Measurements from ENCODE around the gene NDEL1. TPM values are rescaled to one million over a fixed set of nuclear protein-coding genes. Genes with fewer than 3 reads are reported as not detected.

The NDEL1 gene
- total and polyA plus RNA-seq, 3 donors from 2014 or later = 51.2 to 85.4 (median 73.1) TPM

DNA sequence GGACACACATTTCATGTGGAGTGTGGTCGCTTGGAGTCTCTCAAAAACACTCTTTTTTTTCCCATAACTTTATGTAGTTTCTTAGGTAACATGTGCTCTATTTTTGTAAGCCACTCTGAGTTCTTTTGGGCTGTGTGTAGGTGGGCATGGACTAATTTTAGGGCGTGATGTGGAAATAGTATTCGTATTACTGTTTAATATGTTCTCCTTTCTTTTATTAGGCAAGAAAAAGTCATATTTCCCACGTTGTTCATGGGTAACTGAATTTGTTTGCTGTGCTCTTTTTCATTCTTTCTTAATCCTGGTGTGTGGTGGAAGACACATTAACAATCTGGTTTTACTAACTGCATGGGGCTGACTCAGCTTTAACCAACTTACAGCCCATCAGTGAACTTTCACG is 27.4 kb downstream of the NDEL1 start:
- DNase-seq = no peak
- Histone ChIP-seq H3K4me1 (peaks cover 21% of the 10 kb centered on the region), H3K36me3 (ENCODE audit: low read depth, missing control alignments) (no peaks in the 10 kb centered on the region), H3K4me3 (no peak overlapping the region), H3K27ac (no peak overlapping the region), H3K9me3 (no peaks in the 10 kb centered on the region), H3K27me3 (no peaks in the 10 kb centered on the region)
- 67 to 82% methylated on average over 5 of the region's 5 CpGs for WGBS, 2 donors
- intact Hi-C loops (cut with DNase I; ENCODE audit: low total_unique reads) = no loop called here
- no peak for TF ChIP-seq POLR2A (IDR thresholded peaks at IDR 0.05)
- TF ChIP-seq, protein P1, sequence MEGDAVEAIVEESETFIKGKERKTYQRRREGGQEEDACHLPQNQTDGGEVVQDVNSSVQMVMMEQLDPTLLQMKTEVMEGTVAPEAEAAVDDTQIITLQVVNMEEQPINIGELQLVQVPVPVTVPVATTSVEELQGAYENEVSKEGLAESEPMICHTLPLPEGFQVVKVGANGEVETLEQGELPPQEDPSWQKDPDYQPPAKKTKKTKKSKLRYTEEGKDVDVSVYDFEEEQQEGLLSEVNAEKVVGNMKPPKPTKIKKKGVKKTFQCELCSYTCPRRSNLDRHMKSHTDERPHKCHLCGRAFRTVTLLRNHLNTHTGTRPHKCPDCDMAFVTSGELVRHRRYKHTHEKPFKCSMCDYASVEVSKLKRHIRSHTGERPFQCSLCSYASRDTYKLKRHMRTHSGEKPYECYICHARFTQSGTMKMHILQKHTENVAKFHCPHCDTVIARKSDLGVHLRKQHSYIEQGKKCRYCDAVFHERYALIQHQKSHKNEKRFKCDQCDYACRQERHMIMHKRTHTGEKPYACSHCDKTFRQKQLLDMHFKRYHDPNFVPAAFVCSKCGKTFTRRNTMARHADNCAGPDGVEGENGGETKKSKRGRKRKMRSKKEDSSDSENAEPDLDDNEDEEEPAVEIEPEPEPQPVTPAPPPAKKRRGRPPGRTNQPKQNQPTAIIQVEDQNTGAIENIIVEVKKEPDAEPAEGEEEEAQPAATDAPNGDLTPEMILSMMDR (IDR thresholded peaks at IDR 0.05) = no peak

DNA sequence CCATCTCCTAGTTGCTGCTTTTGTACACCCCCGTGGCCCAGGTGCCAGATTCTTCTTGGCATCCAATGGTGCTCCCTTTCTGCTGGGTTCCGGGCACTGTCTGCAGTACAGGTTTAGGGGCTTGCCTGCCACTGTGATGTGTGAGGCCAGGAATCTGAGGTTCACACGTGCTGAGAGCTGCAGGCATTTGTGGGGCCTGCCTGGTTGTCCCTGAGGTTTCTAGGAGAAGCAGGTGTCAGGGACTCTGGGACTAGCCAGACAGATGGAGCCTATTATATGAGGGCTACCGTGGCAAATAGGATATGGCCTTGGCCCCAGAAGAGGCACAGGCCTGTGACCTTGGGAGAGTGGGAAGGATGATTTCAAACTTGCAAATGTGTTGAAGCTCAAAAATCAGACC is 29.3 kb downstream of the NDEL1 start:
- Histone ChIP-seq H3K4me1 (peaks cover 26% of the 10 kb centered on the region), H3K27me3 (no peaks in the 10 kb centered on the region), H3K4me3 (no peak overlapping the region), H3K9me3 (no peaks in the 10 kb centered on the region), H3K36me3 (ENCODE audit: low read depth, missing control alignments) (no peaks in the 10 kb centered on the region), H3K27ac (no peak overlapping the region)
- DNase-seq = no peak
- 53 to 61% methylated on average over 4 of the region's 4 CpGs for WGBS, 2 donors
- intact Hi-C loops (cut with DNase I; ENCODE audit: low total_unique reads) = no loop called here
- TF ChIP-seq, protein P1 (IDR thresholded peaks at IDR 0.05) = no peak
- TF ChIP-seq POLR2A (IDR thresholded peaks at IDR 0.05) = no peak

DNA sequence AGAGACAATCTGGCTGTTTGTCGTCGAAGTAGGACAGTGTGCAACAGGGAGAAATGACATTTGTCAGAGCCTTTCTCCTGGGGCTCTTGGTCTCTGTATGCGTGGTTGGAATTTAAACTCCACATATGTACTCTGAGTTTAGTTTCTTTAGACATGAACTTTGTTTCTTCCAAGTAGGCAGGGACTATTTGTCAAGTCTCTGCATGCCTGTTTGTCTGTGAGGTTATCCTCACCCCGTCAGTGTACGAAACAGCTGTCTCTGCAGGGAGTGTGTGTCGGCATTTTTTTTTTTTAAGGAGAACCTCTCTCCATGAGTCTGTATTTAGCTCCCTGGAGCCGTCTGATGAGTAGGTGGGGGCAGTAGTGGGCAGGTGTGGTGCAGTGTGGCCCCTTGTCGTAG is 29.7 kb downstream of the NDEL1 start:
- intact Hi-C loops (cut with DNase I; ENCODE audit: low total_unique reads) = no loop called here
- H3K27me3 ChIP-seq = no peaks in the 10 kb centered on the region
- H3K9me3 ChIP-seq = no peaks in the 10 kb centered on the region
- 51 to 52% methylated on average over 8 of the region's 8 CpGs for WGBS, 2 donors
- H3K36me3 ChIP-seq (ENCODE audit: low read depth, missing control alignments) = no peaks in the 10 kb centered on the region
- H3K4me3 ChIP-seq = no peak overlapping the region
- peaks cover 30% of the 10 kb centered on the region for H3K4me1 ChIP-seq
- TF ChIP-seq POLR2A (IDR thresholded peaks at IDR 0.05) = no peak
- TF ChIP-seq, protein P1 (IDR thresholded peaks at IDR 0.05) = no peak
- DNase-seq = no peak
- no peak overlapping the region for H3K27ac ChIP-seq

DNA sequence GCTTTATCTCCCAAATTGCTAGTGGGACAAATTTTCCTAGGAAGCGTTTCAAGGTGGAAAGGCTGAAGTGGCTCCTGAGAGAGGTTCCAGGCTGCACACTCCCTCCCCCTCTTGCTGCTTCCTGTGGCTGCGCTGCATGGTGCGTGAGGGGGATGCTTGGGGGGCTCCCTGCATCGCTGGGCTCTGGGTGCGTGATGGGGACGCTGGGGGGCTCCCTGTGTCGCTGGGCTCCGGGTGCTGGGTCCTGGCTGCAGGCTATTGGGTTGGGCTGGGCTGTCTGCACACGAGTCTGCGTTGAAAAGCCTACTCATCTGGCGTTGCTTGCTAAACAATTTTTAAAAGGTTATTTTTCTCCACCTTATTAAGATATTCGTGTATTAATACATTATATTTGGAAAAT is 30.1 kb downstream of the NDEL1 start:
- Histone ChIP-seq H3K27me3 (no peaks in the 10 kb centered on the region), H3K4me3 (no peak overlapping the region), H3K36me3 (ENCODE audit: low read depth, missing control alignments) (no peaks in the 10 kb centered on the region), H3K27ac (no peak overlapping the region), H3K9me3 (no peaks in the 10 kb centered on the region), H3K4me1 (peaks cover 34% of the 10 kb centered on the region)
- DNase-seq = no peak
- intact Hi-C loops (cut with DNase I; ENCODE audit: low total_unique reads) = no loop called here
- 42 to 66% methylated on average over 11 to 12 of the region's 12 CpGs for WGBS, 2 donors
- TF ChIP-seq, protein P1 (IDR thresholded peaks at IDR 0.05) = no peak
- TF ChIP-seq POLR2A (IDR thresholded peaks at IDR 0.05) = no peak

DNA sequence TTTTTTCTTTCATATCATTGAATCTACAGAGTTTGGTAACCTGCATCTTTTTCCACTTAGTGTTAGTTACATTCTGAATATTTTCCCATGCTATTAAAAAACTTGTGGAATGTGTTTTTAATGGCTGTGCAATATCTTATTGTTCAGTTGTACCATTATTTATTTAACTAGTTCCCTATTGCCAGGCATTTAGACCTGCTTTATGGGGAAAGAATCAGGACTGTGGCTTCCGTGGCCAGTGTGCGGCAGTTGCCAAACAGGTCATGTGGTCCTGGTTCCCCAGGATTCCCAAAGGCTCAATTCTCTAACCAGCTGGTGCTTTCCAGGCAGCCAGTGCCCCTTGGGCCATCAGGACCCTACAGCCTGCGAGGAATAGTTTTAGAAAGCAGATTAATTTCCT is 30.8 kb downstream of the NDEL1 start:
- no peak for TF ChIP-seq POLR2A (IDR thresholded peaks at IDR 0.05)
- TF ChIP-seq, protein P1 (IDR thresholded peaks at IDR 0.05) = no peak
- Histone ChIP-seq H3K9me3 (no peaks in the 10 kb centered on the region), H3K27ac (no peak overlapping the region), H3K4me3 (no peak overlapping the region), H3K36me3 (ENCODE audit: low read depth, missing control alignments) (no peaks in the 10 kb centered on the region), H3K4me1 (peaks cover 40% of the 10 kb centered on the region), H3K27me3 (no peaks in the 10 kb centered on the region)
- intact Hi-C loops (cut with DNase I; ENCODE audit: low total_unique reads) = no loop called here
- DNase-seq = no peak
- WGBS, 2 donors = 73 to 75% methylated on average over 3 of the region's 3 CpGs
